WTC11 (cell line): Measurements from ENCODE around the gene C12orf56. TPM values are rescaled to one million over a fixed set of nuclear protein-coding genes. Genes with fewer than 3 reads are reported as not detected.
A peak's percentile ranks its signal among the peaks of the same experiment; 100 is the strongest.
"Not testable (repeated sequence)": the region's sequence is repeated elsewhere in the genome, so short reads cannot be mapped to it uniquely, and the experiment has no call there.

Source experiments
- ATAC-seq: fragments of 200-7000 bp; cut with Tn5 transposase; 2 replicates; pipeline ENCODE4 v1.10.0; 2021; ENCODE audit warnings: mild to moderate bottlenecking, moderate library complexity
- CTCF ChIA-PET: fragments of 300-600 bp; sonication (Branson Sonifier 250); formaldehyde crosslinking; loops from one replicate; lab custom pipeline; 2021; ENCODE audit warnings: antibody characterized with exemption; lab: Charles Lee
- POLR2A ChIA-PET: fragments of 350-600 bp; sonication (Branson Sonifier 250); formaldehyde crosslinking; loops from one replicate; lab custom pipeline; 2021; ENCODE audit warnings: antibody characterized with exemption; lab: Charles Lee
- DNase-seq: peaks from one replicate; pipeline ENCODE4 v3.0.0; 2021; ENCODE audit warnings: low spot score
- H3K27ac Mint-ChIP-seq: 2 replicates; pipeline ENCODE4 v1.8.0; 2021; ENCODE audit warnings: mixed read lengths
- H3K27me3 Mint-ChIP-seq: 2 replicates; pipeline ENCODE4 v1.8.0; 2021; ENCODE audit warnings: low read depth, mild to moderate bottlenecking, moderate library complexity, mixed read lengths
- H3K36me3 Mint-ChIP-seq: 2 replicates; pipeline ENCODE4 v1.8.0; 2021; ENCODE audit warnings: mixed read lengths
- H3K4me1 Mint-ChIP-seq: 2 replicates; pipeline ENCODE4 v1.8.0; 2022; ENCODE audit warnings: mixed read lengths
- H3K4me3 Mint-ChIP-seq: 2 replicates; pipeline ENCODE4 v1.8.0; 2021; ENCODE audit warnings: mild to moderate bottlenecking, moderate library complexity, mixed read lengths
- H3K9me3 Mint-ChIP-seq: 2 replicates; pipeline ENCODE4 v1.8.0; 2021; ENCODE audit warnings: mixed read lengths
- AR ChIP-seq: fragments of 250-450 bp; sonication (Bioruptor Pico); IDR thresholded peaks from 2 replicates; pipeline ENCODE4 v1.9.0; 2021; ENCODE audit warnings: mild to moderate bottlenecking
- CBFB ChIP-seq: sonication (generic); formaldehyde crosslinking; IDR thresholded peaks from 2 replicates; pipeline ENCODE4 v1.8.1; 2022; ENCODE audit warnings: mild to moderate bottlenecking, low read depth, missing genetic modification reagents
- ETV6 ChIP-seq: sonication (generic); formaldehyde crosslinking; IDR thresholded peaks from 2 replicates; pipeline ENCODE4 v1.8.1; 2022; ENCODE audit warnings: mild to moderate bottlenecking, missing genetic modification reagents
- FOXP4 ChIP-seq: sonication (generic); formaldehyde crosslinking; IDR thresholded peaks from 2 replicates; pipeline ENCODE4 v1.8.0; 2022; ENCODE audit warnings: mild to moderate bottlenecking, missing genetic modification reagents
- JUN ChIP-seq: sonication (generic); formaldehyde crosslinking; IDR thresholded peaks from 2 replicates; pipeline ENCODE4 v1.8.0; 2023; ENCODE audit warnings: mild to moderate bottlenecking, missing genetic modification reagents
- MLX ChIP-seq: sonication (generic); formaldehyde crosslinking; IDR thresholded peaks from 2 replicates; pipeline ENCODE4 v1.8.1; 2023; ENCODE audit warnings: mild to moderate bottlenecking, missing genetic modification reagents, moderate library complexity
- NFATC4 ChIP-seq: fragments of 250-450 bp; sonication (Bioruptor Pico); IDR thresholded peaks from 2 replicates; pipeline ENCODE4 v1.9.0; 2021; ENCODE audit warnings: mild to moderate bottlenecking
- STAT6 ChIP-seq: sonication (generic); formaldehyde crosslinking; conservative IDR thresholded peaks from 2 replicates; pipeline ENCODE4 v1.8.1; 2023; ENCODE audit warnings: mild to moderate bottlenecking, low read depth, missing genetic modification reagents, moderate library complexity
- TCF7 ChIP-seq: sonication (generic); formaldehyde crosslinking; IDR thresholded peaks from 2 replicates; pipeline ENCODE4 v1.8.0; 2022; ENCODE audit warnings: mild to moderate bottlenecking, low read depth, missing genetic modification reagents, moderate library complexity
- TEAD4 ChIP-seq: sonication (generic); formaldehyde crosslinking; IDR thresholded peaks from 2 replicates; pipeline ENCODE4 v1.8.0; 2022; ENCODE audit warnings: mild to moderate bottlenecking, missing genetic modification reagents
- USF1 ChIP-seq: sonication (generic); formaldehyde crosslinking; IDR thresholded peaks from 2 replicates; pipeline ENCODE4 v1.8.0; 2022; ENCODE audit warnings: mild to moderate bottlenecking, missing genetic modification reagents
- ZBTB21 ChIP-seq: sonication (generic); formaldehyde crosslinking; IDR thresholded peaks from 2 replicates; pipeline ENCODE4 v1.8.1; 2023; ENCODE audit warnings: mild to moderate bottlenecking, missing genetic modification reagents, borderline replicate concordance
- ZNF263 ChIP-seq: sonication (generic); formaldehyde crosslinking; IDR thresholded peaks from 2 replicates; pipeline ENCODE4 v1.8.1; 2022; ENCODE audit warnings: low read depth, mild to moderate bottlenecking, moderate library complexity, missing genetic modification reagents
- ZNF423 ChIP-seq: fragments of 250-450 bp; sonication (Bioruptor Pico); IDR thresholded peaks from 2 replicates; pipeline ENCODE4 v2.1.2; 2022; ENCODE audit warnings: mild to moderate bottlenecking, moderate library complexity
- ZNF425 ChIP-seq: fragments of 250-450 bp; sonication (Bioruptor Pico); conservative IDR thresholded peaks from 2 replicates; pipeline ENCODE4 v1.9.0; 2021; ENCODE audit warnings: mild to moderate bottlenecking
- total RNA-seq: library from RNA; stranded (reverse); gene quantifications from 3 replicates; pipeline ENCODE4 v1.2.3, GENCODE V29; 2021

C12orf56 gene
- total RNA-seq, 1 experiment from 2014 or later, result 2.5 TPM

- TF ChIP-seq FOXP4 (CRISPR knock-in tag) (no peak), ZNF263 (CRISPR knock-in tag) (no peak), MLX (CRISPR knock-in tag) (no peak), AR (CRISPR knock-in tag) (no peak), ZNF425 (CRISPR knock-in tag) (no peak)
- TF ChIP-seq, all 79 proteins: peak for 0
These were observed 90.9 kb downstream of the C12orf56 start (continued) for GRCh38 chr12:64299628-64300027.

- CTCF ChIA-PET, result no interaction called here
- TF ChIP-seq TCF7 (no peak), USF1 (CRISPR knock-in tag) (no peak), CBFB (CRISPR knock-in tag) (no peak), ZBTB21 (CRISPR knock-in tag) (no peak), JUN (CRISPR knock-in tag) (no peak), ETV6 (no peak), NFATC4 (CRISPR knock-in tag) (no peak)
- POLR2A ChIA-PET, result no interaction called here
- Mint-ChIP-seq H3K4me3 (no peak overlapping the region), H3K27me3 (no peaks in the 10 kb centered on the region; the same call in 1 of the 2 replicates), H3K4me1 (peaks cover 6% of the 10 kb centered on the region), H3K27ac (no peak overlapping the region), H3K36me3 (peaks cover 10% of the 10 kb centered on the region), H3K9me3 (peaks cover 16% of the 10 kb centered on the region)
- ATAC-seq (no peak), DNase-seq (no peak)
These were observed 94.3 kb downstream of the C12orf56 start for GRCh38 chr12:64296301-64296700.

GRCh38 chr12:64293654-64294364, 96.7 kb downstream of the C12orf56 start:
- CTCF ChIA-PET, result interaction anchor here (0.6 kb wide), 1 partner anchor 11 kb away, joined by 3 read pairs; no protein-coding TSS in a partner anchor
- Mint-ChIP-seq H3K9me3 (0 out of 2 replicates have a peak, but pooled peaks cover 7% of the 10 kb centered on the region), H3K36me3 (peaks cover 3% of the 10 kb centered on the region), H3K4me1 (peaks cover 6% of the 10 kb centered on the region), H3K4me3 (peak overlapping the region; percentile 51; the same call in 1 of the 2 replicates), H3K27ac (no peak overlapping the region), H3K27me3 (no peaks in the 10 kb centered on the region; the same call in 1 of the 2 replicates)
- POLR2A ChIA-PET, result no interaction called here
- ATAC-seq, result no peak
- DNase-seq, result no peak
- no peak for TF ChIP-seq STAT6 (CRISPR knock-in tag)
- TF ChIP-seq ZNF423 (CRISPR knock-in tag), result no peak
- TF ChIP-seq TEAD4 (CRISPR knock-in tag), result no peak

GRCh38 chr12:64293174-64293573, 97.4 kb downstream of the C12orf56 start:
- H3K36me3 Mint-ChIP-seq, DNase-seq, H3K27ac Mint-ChIP-seq, H3K4me1 Mint-ChIP-seq, POLR2A ChIA-PET, H3K27me3 Mint-ChIP-seq, H3K9me3 Mint-ChIP-seq: not testable (repeated sequence)
- H3K4me3 Mint-ChIP-seq, result peak overlapping the region; percentile 51
- ATAC-seq, result peak; percentile 39; the same call in 1 of the 2 replicates
- CTCF ChIA-PET, result interaction anchor here (0.6 kb wide), 1 partner anchor 11 kb away, joined by 3 read pairs; no protein-coding TSS in a partner anchor
